NCI-H69 (cell line): ENCODE results near the gene WRAP73.
"Not testable (repeated sequence)": the region's sequence is repeated elsewhere in the genome, so short reads cannot be mapped to it uniquely, and the experiment has no call there.

Source experiments
- DNase-seq: peaks from one replicate; lab custom pipeline; 2025; lab: John Stamatoyannopoulos, UW

The WRAP73 gene

DNA sequence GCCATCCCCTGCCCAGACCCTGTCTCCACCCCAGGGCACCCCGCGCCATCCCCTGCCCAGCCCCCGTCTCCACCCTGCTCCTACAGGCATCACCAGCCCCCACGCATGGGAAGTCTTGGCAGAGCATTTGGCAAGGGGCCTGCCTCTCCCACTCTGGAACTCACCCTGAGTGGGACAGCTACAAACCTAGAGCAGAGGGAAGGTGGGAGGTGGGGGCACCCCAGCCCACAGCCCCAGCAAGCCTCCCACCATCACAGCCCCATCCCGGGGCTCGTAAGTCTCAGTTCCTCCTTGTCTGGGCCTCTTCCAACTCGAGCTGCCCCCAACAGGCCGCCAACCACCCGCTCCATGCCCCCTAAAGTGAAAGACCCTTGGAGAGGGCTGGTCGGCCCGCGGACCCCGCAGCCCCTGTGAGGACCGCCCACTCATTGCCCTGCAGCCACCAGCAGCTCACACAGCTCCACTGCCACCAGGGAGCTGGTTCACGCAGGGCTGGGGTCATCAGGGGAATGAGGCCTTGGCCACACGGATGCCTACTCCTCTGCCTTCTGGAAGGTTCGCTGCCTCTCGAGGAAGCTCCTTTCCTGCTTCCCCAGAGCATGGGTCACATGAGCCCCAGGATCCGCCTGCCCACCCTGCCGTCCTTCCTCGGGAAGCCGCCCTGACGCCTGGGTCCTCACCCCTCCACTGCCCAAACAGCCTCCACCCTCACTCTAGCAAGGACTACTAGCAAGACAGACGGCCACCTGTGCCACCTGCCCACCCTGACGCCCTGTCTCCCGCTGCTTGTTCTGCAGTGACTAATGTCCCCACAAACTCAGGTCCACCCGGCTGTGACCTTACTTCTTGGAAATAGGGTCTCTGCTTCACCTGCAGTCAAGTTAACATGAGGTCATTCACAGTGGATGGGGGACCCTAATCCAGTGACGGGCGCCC, 53.0 kb downstream of the WRAP73 start:
- DNase-seq = no peak

DNA sequence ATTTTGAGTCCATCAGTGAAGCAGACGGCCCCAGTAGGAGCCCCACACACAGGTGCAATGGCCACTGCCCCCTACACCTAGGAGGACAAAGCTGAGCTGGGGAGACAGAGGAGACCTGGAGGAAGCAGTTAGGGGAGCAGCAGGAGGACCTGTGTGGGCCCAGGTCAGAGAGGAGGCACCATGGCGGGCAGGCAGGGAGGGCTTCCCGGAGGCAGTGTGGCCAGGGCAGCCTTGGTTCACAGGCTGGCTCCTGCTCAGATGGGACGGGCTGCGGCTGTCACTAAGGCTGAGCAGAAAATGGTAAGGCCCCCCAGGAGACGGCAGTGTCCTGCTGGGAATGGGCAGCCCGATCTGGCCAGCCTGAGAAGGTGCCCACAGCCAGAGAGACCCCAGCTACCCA, 54.0 kb downstream of the WRAP73 start:
- DNase-seq = no peak

DNA sequence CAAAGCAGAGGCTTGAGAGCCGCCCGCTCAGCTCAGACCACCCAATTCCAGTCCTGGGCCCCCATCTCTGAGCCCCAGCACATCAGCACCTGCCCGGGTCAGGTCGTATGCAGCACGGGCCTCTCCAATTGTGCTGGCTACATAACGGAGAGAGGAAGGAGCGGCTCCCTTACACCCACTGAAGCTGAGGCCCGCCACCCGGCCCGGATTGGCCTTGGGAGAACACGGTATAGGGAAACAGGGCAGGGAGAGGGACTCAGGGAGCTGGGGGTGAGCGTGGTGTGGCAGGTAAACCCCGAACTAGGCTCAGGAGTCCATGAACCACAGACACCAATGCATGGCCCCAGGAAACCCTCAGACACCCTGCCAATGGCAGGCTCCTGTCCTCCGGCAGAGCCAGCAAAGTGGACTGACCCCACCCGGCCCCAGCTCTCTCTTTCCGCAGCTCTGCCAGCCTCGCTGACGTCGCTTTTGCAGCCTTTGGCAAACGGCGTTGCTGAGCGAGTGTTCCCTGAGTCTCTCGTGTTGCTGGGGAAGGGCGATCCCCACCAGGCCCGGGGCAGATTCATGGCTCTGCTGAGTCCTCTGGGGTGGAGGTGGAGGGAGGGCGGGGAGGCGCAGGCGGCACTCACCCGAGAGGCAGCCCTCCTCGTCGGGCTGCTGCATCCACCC, 55.1 kb downstream of the WRAP73 start:
- no peak for DNase-seq

DNA sequence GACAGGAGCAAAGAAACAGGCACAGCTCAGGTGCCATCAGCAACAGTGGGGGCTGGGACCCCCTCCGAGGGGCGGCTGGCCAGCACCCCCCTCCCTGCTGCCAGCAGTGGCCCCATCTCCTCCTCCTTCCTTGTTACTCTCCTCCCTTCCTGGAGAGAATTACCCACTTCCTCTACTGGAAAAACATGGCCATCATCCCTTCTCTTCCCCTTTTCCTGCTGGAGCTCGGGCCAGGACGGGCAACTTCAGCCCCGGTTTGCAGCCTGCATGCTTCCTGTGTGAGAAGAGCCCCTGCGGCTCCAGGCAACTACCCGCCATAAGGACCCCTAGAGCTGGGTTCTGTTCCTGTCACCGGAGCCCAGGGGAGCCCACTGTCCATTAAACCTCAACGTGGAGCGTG, 56.2 kb downstream of the WRAP73 start:
- no peak for DNase-seq

DNA sequence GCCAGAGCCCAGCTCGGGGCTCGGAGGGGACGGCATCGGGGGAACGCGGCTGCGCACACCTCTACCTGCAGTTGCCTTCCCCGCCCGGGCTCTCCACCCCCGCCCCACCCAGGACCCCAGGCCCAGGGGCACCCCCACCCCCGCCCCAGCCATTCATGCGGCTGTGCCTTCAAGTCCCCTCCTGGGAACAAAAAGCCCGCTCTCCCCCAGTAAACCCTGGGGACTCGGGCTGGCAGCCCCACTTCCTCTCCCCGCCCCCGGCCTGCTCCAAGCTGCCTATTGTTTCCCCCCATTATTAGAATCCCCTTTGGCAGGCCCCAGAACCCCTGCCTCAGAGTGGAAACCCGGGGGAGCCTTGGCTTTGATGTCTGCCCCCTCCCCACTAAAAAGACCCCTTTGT, 56.6 kb downstream of the WRAP73 start:
- no peak for DNase-seq

DNA sequence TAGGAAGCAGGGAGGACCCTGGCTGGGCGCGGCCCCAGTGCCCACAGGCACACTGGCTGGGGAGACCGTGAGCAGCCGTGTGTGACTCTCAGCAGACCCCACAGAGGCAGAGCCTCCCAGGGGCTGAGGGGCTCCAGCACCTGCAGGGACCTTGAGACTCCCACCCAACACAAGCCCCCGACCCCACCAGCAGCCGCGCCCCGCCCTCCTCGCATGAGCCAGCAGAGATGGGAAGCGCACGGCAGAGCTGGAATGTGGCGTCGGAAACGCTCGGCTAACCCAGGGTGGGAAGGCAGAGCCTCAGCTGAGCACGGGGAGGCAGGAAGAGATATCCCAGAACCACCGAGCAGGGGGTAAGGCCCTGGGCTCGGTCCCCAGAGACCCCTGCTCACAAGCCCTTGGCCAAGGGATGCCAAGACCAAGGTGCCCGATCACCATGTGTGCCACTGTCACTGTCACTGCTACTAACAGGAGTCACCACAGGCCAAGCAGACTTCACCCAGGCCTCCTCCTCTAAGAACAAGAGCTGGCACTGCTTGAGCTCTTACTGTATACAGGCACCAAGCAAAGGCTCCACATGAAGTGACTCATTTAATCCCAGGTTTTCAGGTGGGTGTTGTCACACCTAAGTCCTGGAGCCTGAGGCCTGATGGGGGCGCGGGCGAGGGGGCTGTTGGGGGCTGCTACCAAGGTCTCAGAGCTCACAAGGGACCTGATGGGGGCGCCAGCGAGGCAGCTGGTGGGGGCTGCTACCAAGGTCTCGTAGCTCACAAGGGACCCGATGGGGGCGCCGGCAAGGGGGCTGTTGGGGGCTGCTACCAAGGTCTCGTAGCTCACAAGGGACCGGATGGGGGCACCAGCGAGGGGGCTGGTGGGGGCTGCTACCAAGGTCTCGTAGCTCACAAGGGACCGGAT, 58.7 kb downstream of the WRAP73 start:
- DNase-seq = no peak

DNA sequence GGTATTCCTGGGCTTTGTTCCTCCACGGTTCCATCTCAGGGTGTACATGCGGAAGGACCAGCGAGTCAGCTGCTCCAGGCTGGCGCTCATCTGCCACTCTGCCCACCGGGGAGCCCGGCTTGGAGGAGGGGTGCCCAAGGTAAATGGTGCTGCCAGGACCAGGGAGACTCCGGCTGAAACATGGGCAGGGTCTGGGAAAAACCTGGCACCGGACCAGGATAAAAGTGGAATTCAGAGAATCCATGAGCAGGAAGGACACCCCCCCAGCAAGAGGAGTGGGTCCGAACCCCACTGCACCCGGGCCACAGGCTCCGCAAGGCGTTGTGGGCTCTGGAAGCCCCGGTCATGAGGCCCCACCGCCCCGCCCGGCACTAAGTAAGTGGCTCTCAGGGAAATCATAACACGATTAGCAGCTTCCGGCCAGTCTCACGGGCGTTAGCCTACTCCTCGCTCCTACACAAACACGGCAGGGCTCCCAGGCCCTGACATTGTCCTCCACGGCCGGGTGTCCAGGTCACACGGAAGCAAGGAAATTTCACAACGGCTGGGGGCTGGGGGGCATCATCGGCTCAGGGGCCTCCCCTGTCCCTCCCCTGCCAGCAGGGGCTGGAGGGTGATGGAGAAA, 59.7 kb downstream of the WRAP73 start:
- peak; percentile 40 for DNase-seq

DNA sequence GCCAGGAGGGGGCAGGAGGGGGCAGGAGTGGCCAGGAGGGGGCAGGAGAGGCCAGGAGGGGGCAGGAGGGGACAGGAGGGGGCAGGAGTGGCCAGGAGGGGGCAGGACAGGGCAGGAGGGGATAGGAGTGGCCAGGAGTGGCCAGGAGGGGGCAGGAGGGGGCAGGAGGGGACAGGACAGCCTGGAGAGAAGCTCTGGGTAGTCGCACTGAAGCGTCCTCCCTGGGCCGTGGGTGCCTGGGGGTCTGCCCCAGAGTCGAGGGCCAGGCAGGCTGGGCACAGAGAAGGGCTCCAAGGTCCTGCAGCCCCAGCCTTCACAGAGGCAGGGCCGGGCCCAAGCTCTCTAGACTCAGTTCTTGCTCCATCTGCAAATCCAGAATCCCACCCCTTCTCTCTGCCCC, 61.5 kb downstream of the WRAP73 start:
- no peak for DNase-seq

DNA sequence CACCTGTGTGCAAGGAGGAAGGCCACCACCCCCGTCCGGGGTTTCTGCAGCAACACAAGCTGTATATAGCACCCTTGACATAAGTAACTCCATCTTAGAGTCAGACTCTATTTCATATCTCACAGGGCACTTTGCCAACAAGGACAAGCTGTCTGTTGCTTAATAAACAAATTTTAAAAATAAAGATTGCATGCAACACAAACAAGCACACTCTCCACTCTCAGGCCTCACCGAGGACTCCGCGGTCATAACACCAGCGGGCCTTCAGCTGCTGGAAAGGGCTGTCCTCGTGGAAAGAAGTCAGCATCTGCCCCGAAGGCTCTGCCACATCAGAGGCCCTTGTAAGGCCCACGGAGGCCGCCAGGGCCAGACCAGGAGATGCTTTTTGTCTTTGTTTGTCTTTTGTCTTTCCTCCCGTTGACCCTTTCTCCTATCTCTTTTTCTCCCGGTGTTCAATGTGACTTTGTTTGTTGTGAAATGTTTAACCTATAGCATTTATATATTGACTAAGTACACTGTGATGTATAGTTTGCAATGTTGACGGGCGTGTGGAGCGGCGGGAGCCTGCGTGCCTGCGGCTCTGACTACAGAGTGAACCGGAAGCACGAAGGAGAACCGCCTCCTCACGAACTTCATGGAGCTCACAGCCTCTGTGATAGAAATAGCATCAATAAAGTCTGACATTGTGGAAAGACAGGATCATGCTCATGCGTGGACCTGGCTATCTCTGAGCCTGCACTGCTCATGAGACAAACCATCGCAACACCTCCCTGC, 62.7 kb downstream of the WRAP73 start:
- peak; percentile 4 for DNase-seq

DNA sequence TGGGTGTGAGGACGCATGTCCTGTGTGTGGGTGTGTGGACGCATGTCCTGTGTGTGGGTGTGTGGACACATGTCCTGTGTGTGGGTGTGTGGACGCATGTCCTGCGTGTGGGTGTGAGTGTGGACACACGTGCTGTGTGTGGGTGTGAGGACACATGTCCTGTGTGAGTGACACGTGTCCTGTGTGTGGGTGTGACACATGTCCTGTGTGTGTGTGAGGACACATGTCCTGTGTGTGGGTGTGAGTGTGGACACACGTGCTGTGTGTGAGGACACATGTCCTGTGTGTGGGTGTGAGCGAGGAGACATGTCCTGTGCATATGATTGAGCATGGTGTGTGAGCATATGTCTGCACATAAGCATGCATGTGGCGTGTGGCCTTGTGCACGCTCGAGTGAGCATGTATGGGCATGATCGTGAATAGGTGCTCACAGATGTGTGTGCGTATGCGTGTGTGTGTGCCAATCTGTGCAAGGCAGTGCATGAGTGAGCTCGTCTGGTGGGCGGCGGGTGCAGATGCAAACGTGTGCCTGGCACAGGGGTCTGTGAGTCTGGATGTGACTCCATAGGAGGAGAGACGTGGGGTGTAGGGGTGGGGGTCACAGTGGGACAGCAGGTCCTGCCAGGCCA, 63.8 kb downstream of the WRAP73 start:
- DNase-seq = no peak

DNA sequence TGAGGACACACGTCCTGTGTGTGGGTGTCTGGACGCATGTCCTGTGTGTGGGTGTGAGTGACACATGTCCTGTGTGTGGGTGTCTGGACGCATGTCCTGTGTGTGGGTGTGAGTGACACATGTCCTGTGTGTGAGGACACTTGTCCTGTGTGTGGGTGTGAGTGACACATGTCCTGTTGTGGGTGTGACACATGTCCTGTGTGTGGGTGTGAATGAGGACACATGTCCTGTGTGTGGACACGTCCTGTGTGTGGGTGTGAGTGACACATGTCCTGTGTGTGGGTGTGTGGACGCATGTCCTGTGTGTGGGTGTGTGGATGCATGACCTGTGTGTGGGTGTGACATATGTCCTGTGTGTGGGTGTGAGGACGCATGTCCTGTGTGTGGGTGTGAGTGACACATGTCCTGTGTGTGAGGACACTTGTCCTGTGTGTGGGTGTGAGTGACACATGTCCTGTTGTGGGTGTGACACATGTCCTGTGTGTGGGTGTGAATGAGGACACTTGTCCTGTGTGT, 64.5 kb downstream of the WRAP73 start:
- DNase-seq = not testable (repeated sequence)

DNA sequence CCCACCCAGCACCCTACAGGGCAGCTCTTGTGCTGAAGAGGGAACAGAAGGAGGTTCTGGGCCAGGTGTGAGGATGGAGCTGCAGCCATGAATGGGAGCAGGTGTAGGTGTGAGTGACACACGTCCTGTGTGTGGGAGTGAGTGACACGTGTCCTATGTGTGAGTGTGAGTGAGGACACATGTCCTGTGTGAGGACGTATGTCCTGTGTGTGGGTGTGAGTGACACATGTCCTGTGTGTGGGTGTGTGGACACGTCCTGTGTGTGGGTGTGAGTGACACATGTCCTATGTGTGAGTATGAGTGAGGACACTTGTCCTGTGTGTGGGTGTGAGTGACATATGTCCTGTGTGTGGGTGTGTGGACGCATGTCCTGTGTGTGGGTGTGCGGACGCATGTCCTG, 65.0 kb downstream of the WRAP73 start:
- no peak for DNase-seq

DNA sequence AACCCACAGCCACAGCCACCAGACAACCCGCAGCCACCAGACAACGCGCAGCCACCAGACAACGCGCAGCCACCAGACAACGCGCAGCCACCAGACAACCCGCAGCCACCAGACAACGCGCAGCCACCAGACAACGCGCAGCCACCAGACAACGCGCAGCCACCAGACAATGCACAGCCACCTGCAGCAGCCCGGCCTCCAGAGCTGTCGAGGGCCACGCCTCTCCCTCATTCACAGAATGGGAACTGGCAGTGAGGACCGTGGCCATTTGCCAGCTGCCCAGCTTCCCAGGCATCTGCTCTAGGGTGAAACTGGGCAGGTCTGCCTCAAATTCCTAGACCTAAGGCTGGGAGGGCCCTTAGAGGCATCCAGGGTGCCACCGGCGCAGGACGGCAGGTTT, 66.2 kb downstream of the WRAP73 start:
- peak; percentile 43 for DNase-seq

DNA sequence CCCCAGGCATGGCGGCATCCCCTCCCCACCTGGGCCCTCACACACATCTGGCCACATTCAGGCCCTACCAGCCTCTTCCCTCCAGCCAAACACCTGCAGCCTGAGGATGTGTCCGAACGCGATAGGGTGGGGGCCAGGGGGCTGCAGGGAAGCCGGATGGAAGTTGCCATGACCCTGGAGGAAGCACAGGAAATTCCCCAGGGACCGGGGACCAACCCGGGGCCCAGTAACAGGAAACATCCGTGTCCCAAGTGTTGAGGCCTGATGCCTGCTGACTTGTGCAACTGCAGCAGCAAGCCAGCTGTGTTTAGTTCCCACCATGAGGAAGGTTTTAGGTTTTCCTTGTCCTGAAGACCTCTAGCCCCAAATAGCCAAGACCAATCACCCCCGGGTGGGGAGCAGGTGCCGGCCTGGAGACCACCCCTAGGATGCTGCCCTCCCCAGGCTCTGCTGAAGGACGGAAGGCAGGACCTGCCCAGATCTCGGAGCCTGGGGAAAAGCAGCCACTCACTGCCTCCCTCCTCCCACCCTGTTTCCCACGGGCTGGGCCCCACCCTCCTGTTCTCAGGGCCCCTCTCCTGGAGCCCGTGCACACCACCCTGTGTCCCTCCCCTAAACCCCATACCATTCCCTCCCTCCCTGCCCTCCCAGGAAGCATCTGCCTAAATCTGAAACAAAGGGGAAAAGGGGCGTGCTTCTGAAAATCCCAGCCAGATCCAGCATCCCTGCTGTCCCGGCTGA, 68.4 kb downstream of the WRAP73 start:
- peak; percentile 4 for DNase-seq
